GM18505 (cell line): ENCODE data around the gene CRB2.
"Not testable (repeated sequence)": the region's sequence is repeated elsewhere in the genome, so short reads cannot be mapped to it uniquely, and the experiment has no call there.

Experiments used
- ATAC-seq: cut with Tn5 transposase; IDR thresholded peaks from one replicate; pipeline ENCODE4 v1.9.1; 2021; ENCODE audit not compliant: unreplicated experiment
- POLR2A ChIP-seq: IDR thresholded peaks from 4 replicates; pipeline ENCODE4 v1.6.1; 2011; ENCODE audit warnings: borderline replicate concordance; ENCODE audit not compliant: insufficient read depth, insufficient read length; ENCODE audit errors: extremely low read depth

CRB2 gene

DNA sequence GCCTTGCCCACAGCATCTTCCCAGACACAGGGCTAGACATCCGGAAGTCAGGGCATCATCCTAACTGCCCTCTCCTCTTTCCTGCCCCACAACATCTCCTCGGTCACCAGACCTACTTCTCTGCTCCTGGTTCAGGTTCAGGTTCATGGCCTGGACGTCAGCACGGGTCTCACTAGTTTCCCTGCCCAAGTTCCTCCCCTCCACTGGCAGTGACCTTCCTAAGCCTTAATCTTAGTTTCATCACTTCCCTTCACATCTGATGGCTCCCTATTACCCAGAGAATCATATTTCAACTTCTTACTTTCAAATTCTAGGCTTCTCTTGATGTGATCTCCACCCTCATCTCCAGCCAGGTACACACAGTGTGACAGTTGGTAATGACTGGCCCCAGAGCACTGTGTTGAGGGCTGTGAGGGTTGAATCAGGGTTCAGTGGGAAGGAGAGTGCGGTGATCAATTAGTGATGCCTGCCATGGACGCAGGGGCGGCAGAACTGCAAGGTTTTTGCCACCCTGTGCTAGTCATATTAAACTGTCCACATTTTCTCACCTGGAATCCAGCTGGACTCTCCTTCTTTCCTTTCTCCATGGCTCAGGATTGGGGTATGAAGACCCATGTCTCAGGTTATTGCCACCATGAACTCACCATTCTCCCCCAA lies 34.3 kb upstream of the CRB2 start:
- ATAC-seq, result no peak
- TF ChIP-seq POLR2A, result no peak

- TF ChIP-seq POLR2A, result peak; percentile 58
- peak; percentile 41 for ATAC-seq
These were observed 33.5 kb upstream of the CRB2 start for GRCh38 chr9:123322273-123323195.

- TF ChIP-seq POLR2A, result no peak
- ATAC-seq, result no peak
These were observed 32.6 kb upstream of the CRB2 start for GRCh38 chr9:123323196-123324013.

DNA sequence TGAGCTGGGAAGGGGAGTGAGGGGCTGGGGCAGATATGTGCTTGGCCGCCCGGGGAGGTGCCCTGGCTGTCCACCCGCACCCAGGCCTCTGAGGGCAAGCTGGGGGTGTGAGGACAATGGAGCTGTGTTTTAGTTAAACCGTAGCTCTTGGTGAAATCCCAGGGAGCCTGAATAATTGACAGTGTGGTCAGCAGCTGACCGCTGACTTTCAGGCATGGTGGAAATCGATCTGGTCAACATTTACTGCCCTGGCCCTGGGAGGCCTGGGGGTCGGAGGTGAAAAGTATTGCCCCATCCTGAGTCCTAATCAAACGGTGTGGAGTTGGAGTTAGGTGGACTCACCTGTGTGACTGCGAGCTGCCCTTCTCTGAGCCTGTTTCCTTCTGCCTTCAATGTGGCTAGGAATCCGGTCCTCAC lies 31.2 kb upstream of the CRB2 start:
- no peak for TF ChIP-seq POLR2A
- no peak for ATAC-seq

GRCh38 chr9:123326187-123326586 lies 29.8 kb upstream of the CRB2 start:
- ATAC-seq, result no peak
- TF ChIP-seq POLR2A, result no peak

- peak; percentile 45 for ATAC-seq
- peak; percentile 40 for TF ChIP-seq POLR2A
These were observed 29.3 kb upstream of the CRB2 start for GRCh38 chr9:123326662-123327093.

DNA sequence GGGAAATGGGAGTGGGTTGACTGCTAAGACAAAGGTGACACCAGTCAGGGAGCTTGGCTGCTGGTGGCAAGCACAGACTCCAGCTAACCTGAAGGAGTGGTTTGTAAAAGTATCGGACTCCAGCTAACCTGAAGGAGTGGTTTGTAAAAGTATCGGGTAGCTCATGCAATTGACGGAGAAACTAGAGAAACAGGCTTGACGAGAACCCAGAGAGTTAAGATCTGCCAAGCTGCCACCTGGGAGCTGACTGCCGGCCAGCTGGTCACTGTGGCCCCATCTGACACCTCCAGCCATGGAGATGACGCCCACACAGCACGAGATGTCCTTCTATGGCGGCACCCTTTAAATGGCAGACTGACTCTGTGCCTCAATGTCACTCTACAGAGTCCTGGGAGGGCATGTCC lies 28.3 kb upstream of the CRB2 start:
- TF ChIP-seq POLR2A, result no peak
- no peak for ATAC-seq

DNA sequence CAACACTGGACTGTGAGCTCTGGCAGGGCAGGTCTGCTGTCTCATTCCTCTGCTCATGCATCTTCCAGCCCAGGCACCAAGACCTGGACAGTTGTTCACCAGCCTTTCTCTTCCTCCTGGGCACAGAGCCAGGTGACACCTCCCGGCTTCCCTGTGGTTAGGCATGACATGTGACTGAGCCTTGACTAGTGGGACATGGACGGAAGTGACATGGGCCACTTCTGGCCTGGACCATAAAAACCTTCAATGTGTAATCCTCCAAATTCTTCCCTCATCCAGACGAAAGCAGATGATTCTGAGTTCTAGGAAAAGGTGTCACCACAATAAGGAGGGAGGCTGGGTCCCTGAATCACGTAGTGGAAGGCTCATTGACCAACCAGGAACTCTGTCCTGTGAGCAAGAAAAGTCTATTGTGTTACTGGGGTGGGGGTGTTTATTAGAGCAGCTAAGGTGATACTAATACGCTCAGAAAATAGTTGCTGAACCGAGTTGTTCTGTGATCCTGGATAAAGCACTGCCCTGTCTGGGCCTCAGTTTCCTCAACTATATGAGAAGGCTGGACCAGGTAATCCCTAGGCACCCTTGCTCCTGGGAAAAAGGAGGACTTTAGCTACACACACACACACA lies 26.6 kb upstream of the CRB2 start:
- no peak for TF ChIP-seq POLR2A

DNA sequence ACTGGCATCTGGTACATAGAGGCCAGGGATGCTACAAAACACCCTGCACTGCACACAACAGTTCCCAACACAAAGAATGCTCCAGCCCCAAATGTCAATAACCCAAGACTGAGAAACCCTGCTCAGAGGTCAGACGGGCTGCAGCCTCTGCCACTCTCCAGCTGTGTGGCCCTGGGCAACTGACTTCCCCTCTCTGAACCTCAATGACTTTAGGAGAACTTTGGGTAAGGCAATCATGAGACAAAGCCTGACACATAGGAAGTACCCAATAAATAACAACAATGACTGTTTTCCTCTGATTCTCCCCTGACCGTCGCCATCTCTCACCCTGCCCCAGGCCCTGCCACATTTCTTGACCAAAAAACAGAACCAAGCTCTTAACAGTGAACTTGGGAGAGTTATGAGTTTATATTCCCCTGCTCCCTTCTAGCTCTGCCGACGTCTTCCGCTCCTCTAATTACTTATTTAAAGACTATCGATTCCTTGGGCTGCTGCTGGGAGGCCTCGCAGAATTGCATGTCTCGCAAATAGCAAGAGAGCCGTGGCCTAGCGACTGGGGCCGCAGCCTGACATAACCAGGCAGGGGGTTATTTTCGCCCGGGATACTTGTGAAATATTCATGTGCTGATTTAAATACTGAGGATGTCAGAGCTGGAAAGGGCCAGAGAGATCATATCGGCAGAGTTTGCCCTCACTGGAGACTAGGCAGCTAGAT lies 24.5 kb upstream of the CRB2 start:
- no peak for TF ChIP-seq POLR2A
- ATAC-seq, result no peak

More for the DNA sequence above, 26.6 kb upstream of the CRB2 start:
- ATAC-seq, result no peak

DNA sequence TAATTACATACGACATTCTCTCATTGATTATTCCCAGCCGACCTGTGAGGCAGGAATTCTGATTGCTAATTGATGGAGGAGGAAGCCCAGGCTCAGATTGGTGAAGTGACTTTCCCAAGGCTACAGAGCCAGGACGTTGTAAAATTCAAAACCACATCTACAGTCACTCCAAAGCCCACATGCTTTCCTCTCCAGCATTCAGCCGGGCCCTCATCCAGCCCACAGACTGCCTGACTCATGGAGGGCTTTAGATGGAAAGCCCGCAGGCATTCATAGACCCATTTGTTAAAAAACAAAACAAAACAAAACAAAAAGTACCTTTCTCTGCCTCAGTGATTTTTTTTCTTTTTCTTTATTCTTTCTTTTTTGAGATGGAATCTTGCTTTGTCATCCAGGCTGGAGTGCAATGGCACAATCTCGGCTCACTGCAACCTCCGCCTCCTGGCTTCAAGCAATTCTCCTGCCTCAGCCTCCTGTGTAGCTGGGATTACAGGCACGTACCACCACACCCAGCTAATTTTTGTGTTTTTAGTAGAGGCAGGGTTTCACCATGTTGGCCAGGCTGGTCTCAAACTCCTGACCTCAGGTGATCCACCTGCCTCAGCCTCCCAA lies 22.8 kb upstream of the CRB2 start:
- not testable (repeated sequence) for ATAC-seq

- TF ChIP-seq POLR2A, result no peak
- no peak for ATAC-seq
These were observed 21.4 kb upstream of the CRB2 start for GRCh38 chr9:123334639-123335038.

GRCh38 chr9:123335193-123335985 lies 20.6 kb upstream of the CRB2 start:
- ATAC-seq, result no peak
- TF ChIP-seq POLR2A, result no peak

DNA sequence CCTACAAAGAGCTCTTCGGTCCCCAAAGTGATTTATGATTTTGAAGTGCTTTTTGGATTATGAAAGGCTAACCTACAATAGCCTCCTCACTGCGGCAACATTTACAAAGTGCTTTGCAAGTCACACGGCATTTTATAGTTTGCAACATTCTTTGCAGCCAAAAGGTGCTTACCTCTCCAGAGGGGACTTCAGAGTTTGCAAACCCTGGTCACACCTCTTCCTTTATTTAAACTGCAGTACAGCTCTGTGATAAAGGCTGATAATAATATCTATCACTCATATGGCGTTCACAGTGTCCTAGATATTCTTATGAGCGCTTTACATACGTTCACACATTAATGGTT lies 20.0 kb upstream of the CRB2 start:
- no peak for TF ChIP-seq POLR2A
- ATAC-seq, result no peak
